OCI-LY7 (cell line): Measurements from ENCODE around the gene FSHR. TPM values are rescaled to one million over a fixed set of nuclear protein-coding genes. Genes with fewer than 3 reads are reported as not detected.
A peak's percentile ranks its signal among the peaks of the same experiment; 100 is the strongest.

Experiments
- Bru-seq: library from RNA; stranded (reverse); fragments of 400-500 nt; gene quantifications from one replicate; lab custom pipeline; 2021; lab: Mats Ljungman, UMichigan
- BruChase-seq, 2 experiments: library from RNA; stranded (reverse); fragments of 400-500 nt; gene quantifications; one replicate each; lab custom pipeline; 2021; lab: Mats Ljungman, UMichigan
- BruUV-seq: library from RNA; stranded (reverse); fragments of 400-500 nt; replicated peaks from 2 replicates; lab custom pipeline; 2021; lab: Mats Ljungman, UMichigan
- CTCF ChIA-PET: fragments of 300-600 bp; sonication (Branson Sonifier 250); formaldehyde crosslinking; loops from one replicate; lab custom pipeline; 2022; ENCODE audit warnings: antibody characterized with exemption; ENCODE audit not compliant: unreplicated experiment; lab: Charles Lee
- POLR2A ChIA-PET: fragments of 300-600 bp; sonication (Branson Sonifier 250); formaldehyde crosslinking; loops from one replicate; lab custom pipeline; 2022; ENCODE audit warnings: antibody characterized with exemption; lab: Charles Lee
- DNase-seq: peaks from one replicate; pipeline ENCODE4 v3.0.0-alpha.2; 2015; ENCODE audit warnings: low spot score
- H2AFZ ChIP-seq: fragments of 200-600 bp; sonication (generic), shearing (Covaris generic); 2 replicates; pipeline ENCODE4 v1.6.1; 2014; ENCODE audit warnings: mild to moderate bottlenecking, antibody characterized with exemption, low read length, moderate library complexity
- H3K27ac ChIP-seq: fragments of 200-600 bp; sonication (generic); 2 replicates; pipeline ENCODE4 v1.5.1; 2014; ENCODE audit warnings: mixed run types, low read depth, mild to moderate bottlenecking, moderate library complexity, low read length, inconsistent platforms; ENCODE audit not compliant: poor library complexity, severe bottlenecking
- H3K36me3 ChIP-seq: fragments of 200-600 bp; sonication (generic); 2 replicates; pipeline ENCODE4 v1.6.1; 2014; ENCODE audit warnings: mild to moderate bottlenecking, antibody characterized with exemption, low read length, moderate library complexity, mixed read lengths; ENCODE audit not compliant: insufficient read depth
- H3K4me1 ChIP-seq: fragments of 200-600 bp; sonication (generic); 2 replicates; pipeline ENCODE4 v1.5.1; 2014; ENCODE audit warnings: mild to moderate bottlenecking, low read length; ENCODE audit not compliant: insufficient read depth, poor library complexity, severe bottlenecking
- H3K4me2 ChIP-seq: fragments of 200-600 bp; sonication (generic); 2 replicates; pipeline ENCODE4 v1.6.1; 2014; ENCODE audit warnings: mild to moderate bottlenecking, low read length
- H3K4me3 ChIP-seq: fragments of 200-600 bp; sonication (generic); 2 replicates; pipeline ENCODE4 v1.5.1; 2014; ENCODE audit warnings: mild to moderate bottlenecking, low read depth, low read length; ENCODE audit not compliant: poor library complexity, severe bottlenecking
- H3K79me2 ChIP-seq: fragments of 200-600 bp; sonication (generic); 2 replicates; pipeline ENCODE4 v1.6.1; 2016; ENCODE audit warnings: low read depth, mild to moderate bottlenecking, low read length, moderate library complexity, mixed read lengths; ENCODE audit not compliant: insufficient read depth
- H3K9me2 ChIP-seq: fragments of 200-600 bp; sonication (generic); 2 replicates; pipeline ENCODE4 v1.6.1; 2016; ENCODE audit warnings: mild to moderate bottlenecking, low read length, mixed read lengths; ENCODE audit not compliant: insufficient read depth
- H3K9me3 ChIP-seq: fragments of 200-600 bp; sonication (generic); 2 replicates; pipeline ENCODE4 v1.6.1; 2014; ENCODE audit warnings: mild to moderate bottlenecking, mixed run types, low read length, mixed read lengths
- H4K20me1 ChIP-seq: fragments of 200-600 bp; sonication (generic); 2 replicates; pipeline ENCODE4 v1.6.1; 2014; ENCODE audit warnings: mild to moderate bottlenecking, antibody characterized with exemption, low read length, moderate library complexity, mixed read lengths; ENCODE audit not compliant: insufficient read depth
- EZH2phosphoT487 ChIP-seq: fragments of 200-600 bp; sonication (generic); IDR thresholded peaks from 2 replicates; pipeline ENCODE4 v1.6.1; 2018; ENCODE audit warnings: low read depth, borderline replicate concordance, mild to moderate bottlenecking, mixed run types, antibody characterized with exemption, low read length, moderate library complexity, mixed read lengths
- intact Hi-C: fragments of 100-400 bp; cut with micrococcal nuclease; formaldehyde crosslinking; loops from one replicate; pipeline ENCODE4 v1.10.0; 2022; ENCODE audit not compliant: unreplicated experiment
- long read RNA-seq: library from polyadenylated mRNA; stranded (forward); transcript quantifications from one replicate; pipeline ENCODE4 v2.0.0, GENCODE V29; 2022
- total RNA-seq, 2 experiments: library from RNA; depleted of rRNA in 1 of 2; stranded (reverse); fragments of >200 nt in 1 of 2; shearing (Covaris generic) in 1 of 2; gene quantifications; 2 replicates each; pipeline ENCODE4 v1.2.3, GENCODE V29; 2014 to 2022
- TF ChIP-seq, protein P1 (sequence below): fragments of 200-600 bp; sonication (generic); conservative IDR thresholded peaks from 2 replicates; pipeline ENCODE4 v1.5.1; 2014; ENCODE audit warnings: mild to moderate bottlenecking, antibody characterized with exemption, low read length, moderate library complexity, mixed read lengths

The FSHR gene, protein sequence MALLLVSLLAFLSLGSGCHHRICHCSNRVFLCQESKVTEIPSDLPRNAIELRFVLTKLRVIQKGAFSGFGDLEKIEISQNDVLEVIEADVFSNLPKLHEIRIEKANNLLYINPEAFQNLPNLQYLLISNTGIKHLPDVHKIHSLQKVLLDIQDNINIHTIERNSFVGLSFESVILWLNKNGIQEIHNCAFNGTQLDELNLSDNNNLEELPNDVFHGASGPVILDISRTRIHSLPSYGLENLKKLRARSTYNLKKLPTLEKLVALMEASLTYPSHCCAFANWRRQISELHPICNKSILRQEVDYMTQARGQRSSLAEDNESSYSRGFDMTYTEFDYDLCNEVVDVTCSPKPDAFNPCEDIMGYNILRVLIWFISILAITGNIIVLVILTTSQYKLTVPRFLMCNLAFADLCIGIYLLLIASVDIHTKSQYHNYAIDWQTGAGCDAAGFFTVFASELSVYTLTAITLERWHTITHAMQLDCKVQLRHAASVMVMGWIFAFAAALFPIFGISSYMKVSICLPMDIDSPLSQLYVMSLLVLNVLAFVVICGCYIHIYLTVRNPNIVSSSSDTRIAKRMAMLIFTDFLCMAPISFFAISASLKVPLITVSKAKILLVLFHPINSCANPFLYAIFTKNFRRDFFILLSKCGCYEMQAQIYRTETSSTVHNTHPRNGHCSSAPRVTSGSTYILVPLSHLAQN
- total RNA-seq (2014; rRNA removed; shearing (Covaris generic)) (not detected in 2 replicates), total RNA-seq (2022) (not detected in 2 replicates), Bru-seq, nascent RNA (not detected), BruChase-seq, experiment 1, labeled RNA remaining after a 6-hour chase (not detected), BruChase-seq, experiment 2, labeled RNA remaining after a 2-hour chase (percentile 1 among the genes with signal in this experiment)
- long read RNA-seq: 0 reads

DNA sequence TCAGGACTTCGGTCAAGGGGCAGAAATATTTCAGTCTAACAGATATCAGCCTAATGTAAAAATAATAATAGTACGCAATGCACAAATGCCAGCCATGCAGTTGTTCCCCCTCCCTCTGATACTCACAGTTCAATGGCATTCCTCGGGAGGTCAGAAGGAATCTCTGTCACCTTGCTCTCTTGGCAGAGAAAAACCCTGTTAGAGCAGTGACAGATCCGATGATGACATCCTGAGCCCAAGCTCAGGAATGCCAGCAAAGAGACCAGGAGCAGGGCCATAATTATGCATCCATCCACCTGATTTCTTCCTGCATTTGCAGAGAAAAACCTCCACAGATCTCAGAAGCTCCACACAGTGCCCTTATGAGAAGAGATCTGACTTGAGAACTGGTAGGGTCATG lies at the start of gene FSHR:
Gene FSHR (minus strand): TSS at position 376 of the 400 bp plus-strand sequence. CDS start 98 bp downstream, at position 278.
- no peaks in the 10 kb centered on the region for H3K4me1 ChIP-seq
- no peak within 1 kb of the TSS for H2AFZ ChIP-seq
- no peaks in the 10 kb centered on the region for H3K9me3 ChIP-seq
- no peaks in the 10 kb centered on the region for H3K79me2 ChIP-seq
- CTCF ChIA-PET: no interaction called here
- DNase-seq: no peak
- no peaks in the 10 kb centered on the region for H3K36me3 ChIP-seq
- no peak within 1 kb of the TSS for H3K4me3 ChIP-seq
- H3K27ac ChIP-seq: no peak within 1 kb of the TSS
- H3K9me2 ChIP-seq: no peaks in the 10 kb centered on the region
- intact Hi-C loops: no loop called here
- no TSS peak for BruUV-seq
- POLR2A ChIA-PET: interaction anchor here (0.7 kb wide), 1 partner anchor 503 kb away, joined by 10 read pairs; no protein-coding TSS in a partner anchor
- no peaks in the 10 kb centered on the region for H4K20me1 ChIP-seq
- TF ChIP-seq EZH2phosphoT487: no peak
- TF ChIP-seq, protein P1, sequence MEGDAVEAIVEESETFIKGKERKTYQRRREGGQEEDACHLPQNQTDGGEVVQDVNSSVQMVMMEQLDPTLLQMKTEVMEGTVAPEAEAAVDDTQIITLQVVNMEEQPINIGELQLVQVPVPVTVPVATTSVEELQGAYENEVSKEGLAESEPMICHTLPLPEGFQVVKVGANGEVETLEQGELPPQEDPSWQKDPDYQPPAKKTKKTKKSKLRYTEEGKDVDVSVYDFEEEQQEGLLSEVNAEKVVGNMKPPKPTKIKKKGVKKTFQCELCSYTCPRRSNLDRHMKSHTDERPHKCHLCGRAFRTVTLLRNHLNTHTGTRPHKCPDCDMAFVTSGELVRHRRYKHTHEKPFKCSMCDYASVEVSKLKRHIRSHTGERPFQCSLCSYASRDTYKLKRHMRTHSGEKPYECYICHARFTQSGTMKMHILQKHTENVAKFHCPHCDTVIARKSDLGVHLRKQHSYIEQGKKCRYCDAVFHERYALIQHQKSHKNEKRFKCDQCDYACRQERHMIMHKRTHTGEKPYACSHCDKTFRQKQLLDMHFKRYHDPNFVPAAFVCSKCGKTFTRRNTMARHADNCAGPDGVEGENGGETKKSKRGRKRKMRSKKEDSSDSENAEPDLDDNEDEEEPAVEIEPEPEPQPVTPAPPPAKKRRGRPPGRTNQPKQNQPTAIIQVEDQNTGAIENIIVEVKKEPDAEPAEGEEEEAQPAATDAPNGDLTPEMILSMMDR: no peak
- H3K4me2 ChIP-seq: no peak within 1 kb of the TSS

DNA sequence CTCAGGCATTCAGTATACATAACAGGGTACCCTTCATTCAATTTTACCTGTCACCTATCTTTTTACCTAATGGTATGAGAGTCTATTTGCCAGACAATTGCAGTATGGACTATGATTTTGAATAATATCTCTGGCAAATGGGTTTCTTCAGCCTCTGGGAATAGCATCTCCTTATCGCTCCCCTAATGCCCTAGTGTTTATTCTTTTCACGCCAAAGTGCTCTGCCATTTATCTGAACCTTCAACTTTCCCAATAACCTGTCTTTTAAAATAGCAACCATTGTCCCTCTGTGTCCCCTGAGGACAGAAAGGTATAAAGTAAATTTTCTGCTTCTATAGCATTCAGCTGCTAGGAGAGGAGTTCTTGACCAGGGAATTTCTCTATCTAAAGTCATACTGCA lies 45.0 kb upstream of the FSHR start:
- TF ChIP-seq, protein P1: no peak
- no peak for TF ChIP-seq EZH2phosphoT487
- H3K9me3 ChIP-seq: no peaks in the 10 kb centered on the region
- ChIA-PET POLR2A (no interaction called here), CTCF (no interaction called here)
- no peaks in the 10 kb centered on the region for H3K79me2 ChIP-seq
- H3K4me3 ChIP-seq: no peak overlapping the region
- H4K20me1 ChIP-seq: no peaks in the 10 kb centered on the region
- H3K4me1 ChIP-seq: no peaks in the 10 kb centered on the region
- intact Hi-C loops: no loop called here
- H2AFZ ChIP-seq: no peak overlapping the region
- H3K4me2 ChIP-seq: no peak overlapping the region
- H3K9me2 ChIP-seq: no peaks in the 10 kb centered on the region
- no peaks in the 10 kb centered on the region for H3K36me3 ChIP-seq
- no peak overlapping the region for H3K27ac ChIP-seq
- BruUV-seq: no TSS peak
- DNase-seq: no peak
